ENCODE measurements around the gene PRDM16.

The PRDM16 gene

GRCh38 chr1:3128431-3129132 is 59.6 kb downstream of the PRDM16 start:
- FAIRE-seq = no peak

GRCh38 chr1:3129133-3129490 is 60.1 kb downstream of the PRDM16 start:
- FAIRE-seq = no peak

- no peak for FAIRE-seq
Measured at GRCh38 chr1:3130268-3130667, 61.3 kb downstream of the PRDM16 start.

- no peak for FAIRE-seq
Measured at GRCh38 chr1:3132660-3133059, 63.7 kb downstream of the PRDM16 start.

GRCh38 chr1:3133686-3134085 is 64.7 kb downstream of the PRDM16 start:
- no peak for FAIRE-seq

GRCh38 chr1:3134381-3135072 is 65.5 kb downstream of the PRDM16 start:
- FAIRE-seq = no peak

- FAIRE-seq = no peak
Measured at GRCh38 chr1:3135073-3135702, 66.2 kb downstream of the PRDM16 start.

GRCh38 chr1:3135744-3136455 is 66.9 kb downstream of the PRDM16 start:
- no peak for FAIRE-seq

- FAIRE-seq = no peak
Measured at GRCh38 chr1:3136532-3136931, 67.5 kb downstream of the PRDM16 start.

GRCh38 chr1:3137111-3138100 is 68.4 kb downstream of the PRDM16 start:
- no peak for FAIRE-seq

GRCh38 chr1:3138623-3139151 is 69.7 kb downstream of the PRDM16 start:
- FAIRE-seq = no peak

- no peak for FAIRE-seq
Measured at GRCh38 chr1:3139451-3139852, 70.4 kb downstream of the PRDM16 start.

GRCh38 chr1:3139871-3140361 is 70.9 kb downstream of the PRDM16 start:
- no peak for FAIRE-seq

GRCh38 chr1:3140437-3140836 is 71.4 kb downstream of the PRDM16 start:
- no peak for FAIRE-seq

GRCh38 chr1:3141129-3141528 is 72.1 kb downstream of the PRDM16 start:
- no peak for FAIRE-seq

- no peak for FAIRE-seq
Measured at GRCh38 chr1:3141836-3142235, 72.8 kb downstream of the PRDM16 start.

- FAIRE-seq = no peak
Measured at GRCh38 chr1:3142236-3142635, 73.2 kb downstream of the PRDM16 start.

GRCh38 chr1:3142751-3143150 is 73.7 kb downstream of the PRDM16 start:
- no peak for FAIRE-seq

GRCh38 chr1:3145532-3146325 is 76.7 kb downstream of the PRDM16 start:
- FAIRE-seq = no peak

- FAIRE-seq = no peak
Measured at GRCh38 chr1:3146458-3146857, 77.5 kb downstream of the PRDM16 start.

- no peak for FAIRE-seq
Measured at GRCh38 chr1:3146907-3147306, 77.9 kb downstream of the PRDM16 start.

Data from TTC549 (cell line).